GM18868 (cell line): ENCODE measurements around the gene VPS26A.

Experiments
- ATAC-seq: cut with Tn5 transposase; IDR thresholded peaks from one replicate; pipeline ENCODE4 v1.9.1; 2021; ENCODE audit warnings: mild to moderate bottlenecking, moderate library complexity; ENCODE audit not compliant: unreplicated experiment

VPS26A gene

GRCh38 chr10:69123747-69124562 lies at the start of gene VPS26A:
TSS of gene VPS26A (plus strand) at chr10:69124178. CDS start at chr10:69124278, 100 bp downstream.
- ATAC-seq, result peak; percentile 87

- no peak for ATAC-seq
These were observed 49.4 kb upstream of the VPS26A start for GRCh38 chr10:69074532-69074931.

- no peak for ATAC-seq
These were observed 48.5 kb upstream of the VPS26A start for GRCh38 chr10:69075431-69075830.

- no peak for ATAC-seq
These were observed 45.7 kb upstream of the VPS26A start for GRCh38 chr10:69078311-69078710.

- no peak for ATAC-seq
These were observed 43.8 kb upstream of the VPS26A start for GRCh38 chr10:69080226-69080625.

GRCh38 chr10:69086001-69086509 lies 37.9 kb upstream of the VPS26A start:
- no peak for ATAC-seq

GRCh38 chr10:69087590-69088470 lies 36.1 kb upstream of the VPS26A start, which contains the start of gene SRGN:
TSS of gene SRGN (plus strand) at chr10:69088103. CDS start at chr10:69088158, 55 bp downstream.
- ATAC-seq, result peak; percentile 46

GRCh38 chr10:69088471-69088769 lies 35.6 kb upstream of the VPS26A start:
- ATAC-seq, result no peak

GRCh38 chr10:69088801-69089501 lies 35.0 kb upstream of the VPS26A start:
- no peak for ATAC-seq

- peak; percentile 60 for ATAC-seq
These were observed 34.1 kb upstream of the VPS26A start for GRCh38 chr10:69089638-69090599.

GRCh38 chr10:69090685-69091084 lies 33.3 kb upstream of the VPS26A start:
- ATAC-seq, result no peak

- no peak for ATAC-seq
These were observed 32.8 kb upstream of the VPS26A start for GRCh38 chr10:69091143-69091651.

- no peak for ATAC-seq
These were observed 30.8 kb upstream of the VPS26A start for GRCh38 chr10:69092959-69093850.

GRCh38 chr10:69093933-69094332 lies 30.0 kb upstream of the VPS26A start:
- no peak for ATAC-seq

- ATAC-seq, result peak; percentile 61
These were observed 27.9 kb upstream of the VPS26A start for GRCh38 chr10:69096045-69096444.

GRCh38 chr10:69097729-69098128 lies 26.2 kb upstream of the VPS26A start:
- no peak for ATAC-seq

- no peak for ATAC-seq
These were observed 23.7 kb upstream of the VPS26A start for GRCh38 chr10:69100136-69100872.
